ENCODE results near the gene MLX. TPM values are rescaled to one million over a fixed set of nuclear protein-coding genes. Genes with fewer than 3 reads are reported as not detected.
A peak's percentile ranks its signal among the peaks of the same experiment; 100 is the strongest.

MLX gene
- total RNA-seq, 1 donor from 2014 or later: 54.8 TPM

GRCh38 chr17:42525221-42525620 is 41.7 kb upstream of the MLX start:
- Mint-ChIP-seq H3K36me3 (ENCODE audit: low read depth) (no peaks in the 10 kb centered on the region), H3K27ac (no peak overlapping the region)

GRCh38 chr17:42526031-42526444 is 40.9 kb upstream of the MLX start:
- no peak for DNase-seq (ENCODE audit: low spot score)
- Mint-ChIP-seq H3K27ac (no peak overlapping the region), H3K36me3 (ENCODE audit: low read depth) (no peaks in the 10 kb centered on the region), H3K27me3 (ENCODE audit: low read depth) (peaks cover 6% of the 10 kb centered on the region), H3K4me1 (ENCODE audit: low read depth) (peaks cover 19% of the 10 kb centered on the region), H3K9me3 (no peaks in the 10 kb centered on the region), H3K4me3 (ENCODE audit: low read depth) (no peak overlapping the region)
- intact Hi-C loops (cut with micrococcal nuclease): loop anchor here (10.0 kb wide), 2 partner anchors 121 to 211 kb away; no protein-coding TSS in a partner anchor

More at GRCh38 chr17:42525221-42525620, 41.7 kb upstream of the MLX start:
- intact Hi-C loops (cut with micrococcal nuclease): loop anchor here (10.0 kb wide), 2 partner anchors 120 to 210 kb away; no protein-coding TSS in a partner anchor
- Mint-ChIP-seq H3K4me1 (ENCODE audit: low read depth) (peaks cover 13% of the 10 kb centered on the region), H3K9me3 (no peaks in the 10 kb centered on the region), H3K27me3 (ENCODE audit: low read depth) (peaks cover 10% of the 10 kb centered on the region), H3K4me3 (ENCODE audit: low read depth) (no peak overlapping the region)
- no peak for DNase-seq (ENCODE audit: low spot score)

GRCh38 chr17:42527932-42528331 is 39.0 kb upstream of the MLX start:
- no peaks in the 10 kb centered on the region for H3K9me3 Mint-ChIP-seq
- intact Hi-C loops (cut with micrococcal nuclease): loop anchor here (10.0 kb wide), 2 partner anchors 123 to 213 kb away; no protein-coding TSS in a partner anchor
- no peak for DNase-seq (ENCODE audit: low spot score)
- peaks cover 26% of the 10 kb centered on the region for H3K4me1 Mint-ChIP-seq (ENCODE audit: low read depth)
- H3K27me3 Mint-ChIP-seq (ENCODE audit: low read depth): peaks cover 2% of the 10 kb centered on the region
- no peaks in the 10 kb centered on the region for H3K36me3 Mint-ChIP-seq (ENCODE audit: low read depth)
- no peak overlapping the region for H3K4me3 Mint-ChIP-seq (ENCODE audit: low read depth)
- no peak overlapping the region for H3K27ac Mint-ChIP-seq

- intact Hi-C loops (cut with micrococcal nuclease): loop anchor here (10.0 kb wide), 2 partner anchors 124 to 214 kb away; no protein-coding TSS in a partner anchor
- no peak overlapping the region for H3K4me3 Mint-ChIP-seq (ENCODE audit: low read depth)
- H3K4me1 Mint-ChIP-seq (ENCODE audit: low read depth): peaks cover 21% of the 10 kb centered on the region
- H3K27ac Mint-ChIP-seq: no peak overlapping the region
- no peaks in the 10 kb centered on the region for H3K9me3 Mint-ChIP-seq
- DNase-seq (ENCODE audit: low spot score): no peak
- no peaks in the 10 kb centered on the region for H3K36me3 Mint-ChIP-seq (ENCODE audit: low read depth)
- H3K27me3 Mint-ChIP-seq (ENCODE audit: low read depth): peaks cover 8% of the 10 kb centered on the region
Observed at GRCh38 chr17:42529061-42529460, 37.8 kb upstream of the MLX start.

GRCh38 chr17:42530952-42531454 is 35.9 kb upstream of the MLX start:
- no peak for DNase-seq (ENCODE audit: low spot score)
- Mint-ChIP-seq H3K4me1 (ENCODE audit: low read depth) (peaks cover 29% of the 10 kb centered on the region), H3K9me3 (no peaks in the 10 kb centered on the region), H3K27ac (no peak overlapping the region), H3K36me3 (ENCODE audit: low read depth) (no peaks in the 10 kb centered on the region), H3K4me3 (ENCODE audit: low read depth) (no peak overlapping the region), H3K27me3 (ENCODE audit: low read depth) (peaks cover 8% of the 10 kb centered on the region)
- intact Hi-C loops (cut with micrococcal nuclease): no loop called here

- H3K36me3 Mint-ChIP-seq (ENCODE audit: low read depth): no peaks in the 10 kb centered on the region
- H3K27me3 Mint-ChIP-seq (ENCODE audit: low read depth): peaks cover 8% of the 10 kb centered on the region
- H3K27ac Mint-ChIP-seq: no peak overlapping the region
- H3K4me3 Mint-ChIP-seq (ENCODE audit: low read depth): peak overlapping the region; percentile 75
- peak; percentile 45 for DNase-seq (ENCODE audit: low spot score)
- H3K4me1 Mint-ChIP-seq (ENCODE audit: low read depth): peaks cover 29% of the 10 kb centered on the region
- no peaks in the 10 kb centered on the region for H3K9me3 Mint-ChIP-seq
- intact Hi-C loops (cut with micrococcal nuclease): no loop called here
Observed at GRCh38 chr17:42531455-42532354, 35.2 kb upstream of the MLX start.

GRCh38 chr17:42535155-42536047 is 31.5 kb upstream of the MLX start:
- intact Hi-C loops (cut with micrococcal nuclease): no loop called here
- Mint-ChIP-seq H3K27me3 (ENCODE audit: low read depth) (peaks cover 8% of the 10 kb centered on the region), H3K4me3 (ENCODE audit: low read depth) (peak overlapping the region; percentile 83)

GRCh38 chr17:42536048-42536371 is 30.9 kb upstream of the MLX start, which contains the start of gene NAGLU:
NAGLU (plus strand) TSS chr17:42536241; CDS start chr17:42536273, 32 bp downstream.
- Mint-ChIP-seq H3K4me3 (ENCODE audit: low read depth) (peak within 1 kb of the TSS; percentile 88), H3K27ac (peak within 1 kb of the TSS; percentile 89), H3K4me1 (ENCODE audit: low read depth) (peaks cover 27% of the 10 kb centered on the region), H3K36me3 (ENCODE audit: low read depth) (peaks cover 13% of the 10 kb centered on the region), H3K9me3 (no peaks in the 10 kb centered on the region), H3K27me3 (ENCODE audit: low read depth) (peaks cover 8% of the 10 kb centered on the region)
- intact Hi-C loops (cut with micrococcal nuclease): no loop called here
- DNase-seq (ENCODE audit: low spot score): peak; percentile 85

More at GRCh38 chr17:42535155-42536047, 31.5 kb upstream of the MLX start:
- Mint-ChIP-seq H3K4me1 (ENCODE audit: low read depth) (peaks cover 25% of the 10 kb centered on the region), H3K27ac (peak overlapping the region; percentile 89), H3K36me3 (ENCODE audit: low read depth) (peaks cover 9% of the 10 kb centered on the region), H3K9me3 (no peaks in the 10 kb centered on the region)
- DNase-seq (ENCODE audit: low spot score): no peak

GRCh38 chr17:42536372-42537155 is 30.3 kb upstream of the MLX start:
- H3K4me3 Mint-ChIP-seq (ENCODE audit: low read depth): peak overlapping the region; percentile 88
- peaks cover 17% of the 10 kb centered on the region for H3K36me3 Mint-ChIP-seq (ENCODE audit: low read depth)
- peaks cover 28% of the 10 kb centered on the region for H3K4me1 Mint-ChIP-seq (ENCODE audit: low read depth)
- peaks cover 8% of the 10 kb centered on the region for H3K27me3 Mint-ChIP-seq (ENCODE audit: low read depth)
- peak overlapping the region; percentile 70 for H3K27ac Mint-ChIP-seq
- intact Hi-C loops (cut with micrococcal nuclease): no loop called here
- H3K9me3 Mint-ChIP-seq: no peaks in the 10 kb centered on the region
- DNase-seq (ENCODE audit: low spot score): peak; percentile 74

GRCh38 chr17:42537156-42537805 is 29.6 kb upstream of the MLX start:
- Mint-ChIP-seq H3K27ac (peak overlapping the region; percentile 70), H3K36me3 (ENCODE audit: low read depth) (peaks cover 18% of the 10 kb centered on the region), H3K9me3 (no peaks in the 10 kb centered on the region), H3K27me3 (ENCODE audit: low read depth) (peaks cover 8% of the 10 kb centered on the region), H3K4me3 (ENCODE audit: low read depth) (peak overlapping the region; percentile 88), H3K4me1 (ENCODE audit: low read depth) (peaks cover 25% of the 10 kb centered on the region)
- DNase-seq (ENCODE audit: low spot score): no peak
- intact Hi-C loops (cut with micrococcal nuclease): no loop called here

- DNase-seq (ENCODE audit: low spot score): no peak
- H3K9me3 Mint-ChIP-seq: no peaks in the 10 kb centered on the region
- H3K36me3 Mint-ChIP-seq (ENCODE audit: low read depth): peaks cover 18% of the 10 kb centered on the region
- peaks cover 25% of the 10 kb centered on the region for H3K4me1 Mint-ChIP-seq (ENCODE audit: low read depth)
- peaks cover 8% of the 10 kb centered on the region for H3K27me3 Mint-ChIP-seq (ENCODE audit: low read depth)
- H3K4me3 Mint-ChIP-seq (ENCODE audit: low read depth): peak overlapping the region; percentile 76
- intact Hi-C loops (cut with micrococcal nuclease): no loop called here
- H3K27ac Mint-ChIP-seq: peak overlapping the region; percentile 71
Observed at GRCh38 chr17:42537826-42538451, 29.0 kb upstream of the MLX start.

All from activated T-helper 2 cell treated with anti-CD3 and anti-CD28 coated beads, Interferon-gamma antibody, Interleukin-2, Interleukin-4, amounts not matched to agents 10 μg/mL and 5 μg/mL and 100 μg/mL, durations not matched to agents 14 hours and 24 hours and 36 hours (primary cell).